ENCODE data around the gene RRAS.

DNA sequence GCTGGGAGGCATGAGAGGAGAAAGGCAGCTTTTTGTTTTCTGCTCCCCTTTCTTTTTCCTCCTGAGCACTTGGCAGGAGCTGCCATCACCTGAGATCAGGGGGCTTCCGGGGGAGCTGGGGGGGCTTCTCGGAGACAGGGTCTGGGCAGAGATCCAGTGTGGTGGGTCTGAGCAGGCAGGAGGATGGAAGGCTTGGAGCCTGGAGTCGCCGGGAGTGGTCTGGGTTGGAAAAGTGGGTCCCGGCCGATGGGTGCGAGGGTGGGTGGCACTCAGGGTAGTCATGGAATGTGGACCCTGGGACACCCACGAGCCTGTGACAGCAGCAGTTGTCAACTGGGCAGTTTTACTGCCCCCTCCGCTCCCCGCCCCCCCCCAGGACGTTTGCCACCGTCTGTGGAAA lies 47.2 kb upstream of the RRAS start:
- TF ChIP-seq POLR2A (IDR thresholded peaks at IDR 0.05; ENCODE audit: low read length) (no peak), GATA1 (IDR thresholded peaks at IDR 0.05; ENCODE audit: low read depth, low read length) (no peak)
